RWPE2 (cell line): ENCODE measurements around the gene NTN5.

Experiments used
- ATAC-seq: fragments of 200-7000 bp; cut with Tn5 transposase; 3 replicates; pipeline ENCODE4 v1.9.1; 2021; ENCODE audit warnings: low read depth
- DNase-seq: peaks from one replicate; pipeline ENCODE4 v3.0.0-alpha.2; 2020; ENCODE audit warnings: low spot score
- H3K27ac ChIP-seq: fragments of 450-650 bp; 2 replicates; pipeline ENCODE4 v1.5.1; 2017; ENCODE audit warnings: mild to moderate bottlenecking; ENCODE audit not compliant: poor library complexity, severe bottlenecking
- H3K27me3 ChIP-seq: fragments of 250-450 bp; sonication (Bioruptor Pico); 2 replicates; pipeline ENCODE4 v1.5.1; 2021; ENCODE audit warnings: mild to moderate bottlenecking, moderate library complexity; ENCODE audit not compliant: insufficient read depth, poor library complexity, severe bottlenecking
- H3K36me3 ChIP-seq: fragments of 250-450 bp; sonication (Bioruptor Pico); 2 replicates; pipeline ENCODE4 v1.5.1; 2020; ENCODE audit warnings: low read depth, mild to moderate bottlenecking, moderate library complexity
- H3K4me1 ChIP-seq: fragments of 250-450 bp; sonication (Bioruptor Pico); 2 replicates; pipeline ENCODE4 v1.5.1; 2021; ENCODE audit warnings: mild to moderate bottlenecking, moderate library complexity; ENCODE audit not compliant: insufficient read depth, poor library complexity, severe bottlenecking
- H3K4me3 ChIP-seq: fragments of 250-450 bp; sonication (Bioruptor Pico); 2 replicates; pipeline ENCODE4 v1.5.1; 2021; ENCODE audit warnings: mild to moderate bottlenecking, moderate library complexity; ENCODE audit not compliant: severe bottlenecking
- H3K9me3 ChIP-seq: fragments of 250-450 bp; sonication (Bioruptor Pico); 2 replicates; pipeline ENCODE4 v1.5.1; 2021; ENCODE audit warnings: mild to moderate bottlenecking, moderate library complexity; ENCODE audit not compliant: severe bottlenecking
- CTCF ChIP-seq: fragments of 450-650 bp; IDR thresholded peaks from one replicate; pipeline ENCODE4 v1.5.1; 2017; ENCODE audit warnings: mild to moderate bottlenecking, moderate library complexity; ENCODE audit not compliant: poor library complexity, severe bottlenecking

NTN5 gene, protein sequence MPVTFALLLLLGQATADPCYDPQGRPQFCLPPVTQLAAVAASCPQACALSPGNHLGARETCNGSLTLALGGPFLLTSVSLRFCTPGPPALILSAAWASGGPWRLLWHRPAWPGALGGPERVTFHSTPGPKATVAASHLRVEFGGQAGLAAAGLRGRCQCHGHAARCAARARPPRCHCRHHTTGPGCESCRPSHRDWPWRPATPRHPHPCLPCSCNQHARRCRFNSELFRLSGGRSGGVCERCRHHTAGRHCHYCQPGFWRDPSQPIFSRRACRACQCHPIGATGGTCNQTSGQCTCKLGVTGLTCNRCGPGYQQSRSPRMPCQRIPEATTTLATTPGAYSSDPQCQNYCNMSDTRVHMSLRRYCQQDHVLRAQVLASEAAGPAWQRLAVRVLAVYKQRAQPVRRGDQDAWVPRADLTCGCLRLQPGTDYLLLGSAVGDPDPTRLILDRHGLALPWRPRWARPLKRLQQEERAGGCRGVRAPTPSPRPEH

DNA sequence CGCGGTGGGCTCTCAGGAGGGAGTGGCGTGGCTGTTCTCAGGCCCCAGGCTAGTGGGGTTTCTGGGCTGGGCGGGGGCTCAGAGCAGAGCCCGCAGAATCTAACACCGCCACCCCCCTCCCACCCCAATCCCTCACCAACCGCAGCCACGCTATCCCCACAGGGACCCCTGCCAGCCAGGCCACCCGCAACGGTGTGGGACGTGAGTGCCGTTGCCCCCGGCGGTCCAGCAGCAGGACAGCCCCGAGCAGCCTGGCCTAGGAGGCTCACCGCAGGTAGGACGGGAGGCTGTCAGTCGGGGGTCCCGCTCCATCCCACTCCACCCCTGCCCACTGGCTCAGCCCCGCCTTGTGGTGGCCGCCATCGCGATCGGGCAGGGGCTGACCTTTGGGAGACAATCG, at the start of gene NTN5:
Gene NTN5 (minus strand): TSS at position 24 of the 400 bp plus-strand sequence. CDS start 2,031 bp downstream, outside the sequence.
- H3K27me3 ChIP-seq: no peaks in the 10 kb centered on the region

GRCh38 chr19:48722196-48722708, 49.4 kb upstream of the NTN5 start:
- H3K27ac ChIP-seq: no peak overlapping the region
- H3K36me3 ChIP-seq: no peaks in the 10 kb centered on the region
- DNase-seq (no peak), ATAC-seq (no peak)
- H3K9me3 ChIP-seq: no peaks in the 10 kb centered on the region
- H3K27me3 ChIP-seq: no peaks in the 10 kb centered on the region
- no peak overlapping the region for H3K4me3 ChIP-seq
- H3K4me1 ChIP-seq: peaks cover 13% of the 10 kb centered on the region
- TF ChIP-seq CTCF: no peak

More for the DNA sequence above, at the start of gene NTN5:
- H3K4me3 ChIP-seq: no peak within 1 kb of the TSS
- no peaks in the 10 kb centered on the region for H3K4me1 ChIP-seq
- H3K9me3 ChIP-seq: no peaks in the 10 kb centered on the region
- no peak for ATAC-seq
- no peaks in the 10 kb centered on the region for H3K36me3 ChIP-seq
- H3K27ac ChIP-seq: no peak within 1 kb of the TSS
- no peak for TF ChIP-seq CTCF
- DNase-seq: no peak

- peak overlapping the region; percentile 32 for H3K27ac ChIP-seq
- H3K27me3 ChIP-seq: no peaks in the 10 kb centered on the region
- H3K4me1 ChIP-seq: peaks cover 12% of the 10 kb centered on the region
- ATAC-seq: peak; percentile 91
- DNase-seq: peak; percentile 98
- H3K9me3 ChIP-seq: no peaks in the 10 kb centered on the region
- peak overlapping the region; percentile 47 for H3K4me3 ChIP-seq
- no peaks in the 10 kb centered on the region for H3K36me3 ChIP-seq
- TF ChIP-seq CTCF: no peak
Observed at GRCh38 chr19:48720613-48721296, 47.9 kb upstream of the NTN5 start.

GRCh38 chr19:48720251-48720612, 47.4 kb upstream of the NTN5 start:
- no peak for DNase-seq
- H3K4me3 ChIP-seq: peak overlapping the region; percentile 47
- H3K27ac ChIP-seq: no peak overlapping the region
- H3K36me3 ChIP-seq: no peaks in the 10 kb centered on the region
- H3K4me1 ChIP-seq: peaks cover 6% of the 10 kb centered on the region
- TF ChIP-seq CTCF: no peak
- no peak for ATAC-seq
- no peaks in the 10 kb centered on the region for H3K27me3 ChIP-seq
- H3K9me3 ChIP-seq: no peaks in the 10 kb centered on the region
